Measurements from ENCODE around the gene SMYD3.

The SMYD3 gene

GRCh38 chr1:245987219-245987545 is 519.9 kb downstream of the SMYD3 start:
- no peaks in the 10 kb centered on the region for H3K36me3 ChIP-seq (replicated peaks; ENCODE audit: insufficient read depth, low read length)
- no peak overlapping the region for H3K9ac ChIP-seq (ENCODE audit: low read length)
- no peak for DNase-seq
- no peaks in the 10 kb centered on the region for H3F3A ChIP-seq (ENCODE audit: insufficient read depth, low read length)
- H3K9me3 ChIP-seq (replicated peaks; ENCODE audit: insufficient read depth, low read length) = no peaks in the 10 kb centered on the region
- no peaks in the 10 kb centered on the region for H4K20me1 ChIP-seq (ENCODE audit: insufficient read depth, low read length)
- no peaks in the 10 kb centered on the region for H3K9me2 ChIP-seq (replicated peaks; ENCODE audit: insufficient read depth, low read length)
- H3K79me2 ChIP-seq (ENCODE audit: low read length) = no peaks in the 10 kb centered on the region
- no peaks in the 10 kb centered on the region for H3K27me3 ChIP-seq (replicated peaks; ENCODE audit: insufficient read depth, low read length)
- H3K4me2 ChIP-seq (ENCODE audit: low read depth, low read length) = no peak overlapping the region
- no peak overlapping the region for H2AFZ ChIP-seq (ENCODE audit: low read length)
- no peaks in the 10 kb centered on the region for H3K4me1 ChIP-seq (ENCODE audit: low read length)
- H3K27ac ChIP-seq (ENCODE audit: low read length) = no peak overlapping the region
- no peak overlapping the region for H3K4me3 ChIP-seq (ENCODE audit: low read length)
- TF ChIP-seq EZH2phosphoT487 (IDR thresholded peaks at IDR 0.05; ENCODE audit: low read length) = no peak
- TF ChIP-seq EZH2 (optimal IDR thresholded peaks at IDR 0.05; ENCODE audit: low read depth, low read length) = no peak
- TF ChIP-seq CTCF (IDR thresholded peaks at IDR 0.05; ENCODE audit: low read length) = no peak

- no peak overlapping the region for H2AFZ ChIP-seq (ENCODE audit: low read length)
- no peak overlapping the region for H3K27ac ChIP-seq (ENCODE audit: low read length)
- H3K9me2 ChIP-seq (replicated peaks; ENCODE audit: insufficient read depth, low read length) = no peaks in the 10 kb centered on the region
- no peak for DNase-seq
- no peaks in the 10 kb centered on the region for H3K79me2 ChIP-seq (ENCODE audit: low read length)
- TF ChIP-seq EZH2phosphoT487 (IDR thresholded peaks at IDR 0.05; ENCODE audit: low read length) (no peak), CTCF (IDR thresholded peaks at IDR 0.05; ENCODE audit: low read length) (no peak), EZH2 (optimal IDR thresholded peaks at IDR 0.05; ENCODE audit: low read depth, low read length) (no peak)
- H4K20me1 ChIP-seq (ENCODE audit: insufficient read depth, low read length) = no peaks in the 10 kb centered on the region
- H3F3A ChIP-seq (ENCODE audit: insufficient read depth, low read length) = no peaks in the 10 kb centered on the region
- no peaks in the 10 kb centered on the region for H3K4me1 ChIP-seq (ENCODE audit: low read length)
- no peaks in the 10 kb centered on the region for H3K9me3 ChIP-seq (replicated peaks; ENCODE audit: insufficient read depth, low read length)
- no peaks in the 10 kb centered on the region for H3K27me3 ChIP-seq (replicated peaks; ENCODE audit: insufficient read depth, low read length)
- H3K4me3 ChIP-seq (ENCODE audit: low read length) = no peak overlapping the region
- no peak overlapping the region for H3K4me2 ChIP-seq (ENCODE audit: low read depth, low read length)
- no peak overlapping the region for H3K9ac ChIP-seq (ENCODE audit: low read length)
- H3K36me3 ChIP-seq (replicated peaks; ENCODE audit: insufficient read depth, low read length) = no peaks in the 10 kb centered on the region
These were observed 520.5 kb downstream of the SMYD3 start for GRCh38 chr1:245986404-245987218.

- Histone ChIP-seq H4K20me1 (ENCODE audit: insufficient read depth, low read length) (no peaks in the 10 kb centered on the region), H3K79me2 (ENCODE audit: low read length) (no peaks in the 10 kb centered on the region), H3K4me1 (ENCODE audit: low read length) (no peaks in the 10 kb centered on the region), H3K27ac (ENCODE audit: low read length) (no peak overlapping the region), H3K27me3 (replicated peaks; ENCODE audit: insufficient read depth, low read length) (no peaks in the 10 kb centered on the region), H3K9ac (ENCODE audit: low read length) (no peak overlapping the region), H2AFZ (ENCODE audit: low read length) (no peak overlapping the region), H3K36me3 (replicated peaks; ENCODE audit: insufficient read depth, low read length) (no peaks in the 10 kb centered on the region), H3F3A (ENCODE audit: insufficient read depth, low read length) (no peaks in the 10 kb centered on the region), H3K9me2 (replicated peaks; ENCODE audit: insufficient read depth, low read length) (no peaks in the 10 kb centered on the region), H3K4me2 (ENCODE audit: low read depth, low read length) (no peak overlapping the region), H3K9me3 (replicated peaks; ENCODE audit: insufficient read depth, low read length) (no peaks in the 10 kb centered on the region), H3K4me3 (ENCODE audit: low read length) (no peak overlapping the region)
- no peak for DNase-seq
- TF ChIP-seq EZH2phosphoT487 (IDR thresholded peaks at IDR 0.05; ENCODE audit: low read length) (no peak), CTCF (IDR thresholded peaks at IDR 0.05; ENCODE audit: low read length) (no peak), EZH2 (optimal IDR thresholded peaks at IDR 0.05; ENCODE audit: low read depth, low read length) (no peak)
These were observed 522.5 kb downstream of the SMYD3 start for GRCh38 chr1:245984390-245985155.
